A673 (cell line): Measurements from ENCODE around the gene PSMG4.

Experiments
- CTCF ChIP-seq: fragments of 300-800, 200-600 bp; sonication (generic); conservative IDR thresholded peaks from 2 replicates; pipeline ENCODE4 v1.5.1; 2017; ENCODE audit warnings: low read depth, mild to moderate bottlenecking, antibody characterized with exemption, low read length, moderate library complexity, mixed read lengths
- EZH2 ChIP-seq: fragments of 200-600 bp; sonication (generic); IDR thresholded peaks from 2 replicates; pipeline ENCODE4 v1.6.1; 2017; ENCODE audit warnings: borderline replicate concordance, low read depth, mild to moderate bottlenecking, mixed read lengths, antibody characterized with exemption, low read length; ENCODE audit not compliant: poor library complexity, severe bottlenecking

- TF ChIP-seq EZH2: no peak
- TF ChIP-seq CTCF: no peak
Measured at GRCh38 chr6:3229566-3230178, 29.1 kb upstream of the PSMG4 start.
